GM19463 (cell line): ENCODE results near the gene DMGDH.

Experiments
- ATAC-seq: cut with Tn5 transposase; IDR thresholded peaks from one replicate; pipeline ENCODE4 v1.9.1; 2021; ENCODE audit warnings: mild to moderate bottlenecking, moderate library complexity; ENCODE audit not compliant: unreplicated experiment

The DMGDH gene

GRCh38 chr5:79074641-79075040 is 5.2 kb upstream of the DMGDH start:
- no peak for ATAC-seq

DNA sequence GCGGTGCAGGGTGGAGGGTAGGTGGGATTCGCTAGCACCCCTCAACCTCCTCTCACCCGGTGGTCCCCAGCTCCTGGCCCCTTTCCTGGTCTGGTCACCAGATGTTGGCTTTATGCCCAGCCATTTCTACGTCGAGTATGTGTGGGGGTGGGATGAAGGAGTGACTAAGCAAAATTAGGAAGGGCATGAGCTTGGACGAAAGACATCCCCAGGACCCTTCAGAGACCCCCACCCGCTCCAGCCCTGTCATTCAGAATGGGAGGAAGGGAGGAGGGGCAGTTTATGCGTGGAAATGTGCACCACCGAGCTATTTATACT is 835 bp upstream of the DMGDH start:
- ATAC-seq: no peak

- no peak for ATAC-seq
Measured at GRCh38 chr5:79062436-79062835, 7.0 kb downstream of the DMGDH start.

- ATAC-seq: no peak
Measured at GRCh38 chr5:79059674-79060073, 9.8 kb downstream of the DMGDH start.

DNA sequence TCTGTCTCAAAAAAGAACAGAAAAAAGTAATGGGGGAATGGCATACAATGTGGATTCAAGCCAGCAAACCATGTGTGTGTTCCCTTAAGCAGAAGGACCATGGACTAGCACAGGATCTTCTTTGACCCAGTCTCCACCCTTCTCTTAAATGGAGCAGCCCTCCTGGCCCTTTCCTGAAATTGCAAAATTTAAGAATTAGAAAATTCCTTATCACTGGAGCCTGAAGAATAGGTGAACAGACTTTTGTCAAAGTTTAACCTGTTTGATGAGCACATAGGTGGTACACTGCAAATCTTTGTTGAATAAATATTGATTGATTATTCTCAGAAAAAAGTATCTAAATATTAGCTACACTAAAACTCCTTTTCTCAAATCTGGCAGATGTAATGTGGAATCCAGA is 12.6 kb downstream of the DMGDH start:
- ATAC-seq: no peak

DNA sequence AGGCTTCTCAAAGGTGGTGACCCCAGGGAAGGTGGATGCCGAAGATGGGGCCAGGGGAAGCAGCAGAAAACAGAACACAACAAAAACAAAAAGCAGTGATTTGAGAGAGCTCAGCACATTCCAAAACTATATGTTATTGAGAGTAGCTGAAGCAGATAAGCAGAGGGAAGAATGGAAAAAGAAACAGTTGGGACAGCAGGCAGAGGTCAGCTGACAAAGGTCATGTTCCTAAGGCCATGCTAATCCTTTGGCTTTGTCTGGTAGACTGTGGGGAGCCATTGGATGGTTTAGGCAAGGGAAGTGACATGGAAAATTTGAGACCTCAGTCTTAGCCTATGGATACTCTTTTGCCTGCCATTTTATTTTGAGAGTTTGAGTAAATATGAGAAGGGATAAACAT is 14.5 kb downstream of the DMGDH start:
- ATAC-seq: no peak

GRCh38 chr5:79053321-79053720 is 16.2 kb downstream of the DMGDH start:
- ATAC-seq: no peak

DNA sequence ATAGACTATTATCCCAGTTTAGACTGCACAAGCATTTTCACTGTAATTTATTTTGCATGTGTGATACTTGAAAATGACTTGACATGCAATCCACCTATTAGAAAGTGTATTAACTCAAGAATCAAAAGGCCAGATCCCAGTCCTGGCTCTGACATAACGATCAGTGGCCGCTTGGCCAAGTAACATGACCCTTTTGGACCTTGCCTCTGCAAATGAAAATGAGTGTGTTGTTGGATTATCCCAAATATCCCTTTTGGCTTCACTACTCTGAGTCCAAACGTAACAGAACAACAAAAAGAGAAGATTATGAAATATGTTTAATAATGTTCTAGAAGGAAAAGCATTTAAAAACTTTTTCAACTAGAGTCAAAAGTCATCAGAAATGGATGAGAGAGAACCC is 19.0 kb downstream of the DMGDH start:
- no peak for ATAC-seq

DNA sequence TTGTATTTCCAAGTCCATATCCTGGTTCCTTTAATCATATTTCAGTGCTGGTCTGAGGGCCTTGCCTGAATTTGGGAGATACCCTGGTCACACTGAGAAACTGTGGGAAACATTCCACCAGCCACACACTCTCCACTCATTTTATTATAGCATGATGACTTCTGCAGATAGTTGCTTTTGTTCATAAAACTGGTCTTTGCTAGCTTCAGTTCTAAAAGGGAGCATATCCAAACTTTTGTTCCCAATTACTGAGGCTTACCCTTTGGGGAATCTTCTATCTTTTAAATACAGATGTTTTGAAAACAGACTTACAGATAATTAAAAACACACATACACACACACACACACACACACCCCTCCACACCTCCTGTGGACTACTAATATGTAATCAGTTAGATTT is 21.0 kb downstream of the DMGDH start:
- ATAC-seq: no peak

- no peak for ATAC-seq
Measured at GRCh38 chr5:79047199-79047598, 22.3 kb downstream of the DMGDH start.

GRCh38 chr5:79042188-79042587 is 27.3 kb downstream of the DMGDH start:
- ATAC-seq: no peak

- ATAC-seq: no peak
Measured at GRCh38 chr5:79036769-79037168, 32.7 kb downstream of the DMGDH start.

GRCh38 chr5:79035237-79035636 is 34.2 kb downstream of the DMGDH start:
- ATAC-seq: no peak

GRCh38 chr5:79032782-79033181 is 36.7 kb downstream of the DMGDH start:
- no peak for ATAC-seq

- ATAC-seq: no peak
Measured at GRCh38 chr5:79032031-79032695, 37.3 kb downstream of the DMGDH start.

DNA sequence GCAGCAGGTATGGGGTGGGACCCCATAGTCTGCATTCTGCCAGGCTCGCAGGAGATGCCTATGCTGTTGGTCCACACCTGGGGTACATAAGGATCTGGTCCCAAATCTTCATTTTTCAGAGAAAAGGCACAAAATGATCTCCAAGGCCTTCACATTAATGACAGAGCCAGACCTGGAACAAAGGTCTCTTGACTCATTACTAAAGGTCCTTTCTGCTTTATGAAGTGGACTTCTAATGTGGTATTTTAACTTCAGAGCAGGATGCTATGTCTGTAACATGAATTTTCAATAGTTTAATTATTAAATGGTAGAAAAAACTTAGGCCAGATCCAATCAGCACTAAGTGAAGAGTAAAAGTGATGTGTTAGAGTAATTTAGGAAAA is 38.0 kb downstream of the DMGDH start:
- ATAC-seq: no peak

- no peak for ATAC-seq
Measured at GRCh38 chr5:79030663-79031484, 38.6 kb downstream of the DMGDH start.

DNA sequence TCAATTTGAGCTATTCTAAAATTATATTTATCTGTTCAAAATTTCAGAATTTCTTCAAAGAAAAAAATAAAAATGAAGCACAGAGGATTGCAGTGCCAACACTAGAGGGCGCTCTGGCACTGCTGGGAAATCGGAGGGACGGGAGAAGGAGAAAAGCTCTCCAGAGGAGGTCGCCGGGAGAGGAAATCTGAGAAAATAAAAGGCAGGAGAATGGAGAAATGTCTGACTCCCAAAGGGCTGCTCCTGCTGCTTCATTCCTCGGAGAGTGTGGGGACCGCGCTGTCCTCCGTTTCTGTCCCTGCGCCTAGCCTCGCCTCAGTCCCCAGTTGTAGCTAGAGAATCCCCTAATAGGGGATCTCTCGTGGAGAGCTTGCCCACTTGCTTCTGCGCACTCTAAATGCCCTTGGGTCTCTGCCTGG is 44.4 kb downstream of the DMGDH start:
- no peak for ATAC-seq

DNA sequence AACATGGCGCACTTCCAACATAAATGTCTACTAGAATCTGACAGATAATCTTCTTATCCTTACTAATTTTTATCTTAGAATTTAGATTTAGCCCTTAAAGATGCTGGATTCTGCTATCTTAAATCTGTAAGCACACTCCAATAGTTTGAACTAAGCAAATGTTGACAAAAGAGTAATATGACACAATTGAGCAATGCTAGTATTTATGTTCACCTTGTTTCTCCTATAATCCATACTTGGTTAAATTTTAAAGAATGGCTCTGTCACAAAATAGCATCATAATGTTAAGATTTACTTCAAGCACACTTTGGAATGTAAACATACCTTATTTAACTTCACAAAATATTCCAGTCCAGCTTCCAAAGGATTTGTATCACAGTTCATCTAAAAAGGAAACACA is 45.5 kb downstream of the DMGDH start:
- ATAC-seq: no peak

GRCh38 chr5:79023348-79023747 is 46.1 kb downstream of the DMGDH start:
- no peak for ATAC-seq

- no peak for ATAC-seq
Measured at GRCh38 chr5:79022771-79023170, 46.7 kb downstream of the DMGDH start.

GRCh38 chr5:79021753-79022152 is 47.7 kb downstream of the DMGDH start:
- no peak for ATAC-seq
